Measurements from ENCODE around the gene DLG2.

Gene DLG2

GRCh38 chr11:84140386-84141169, 1486.6 kb downstream of the DLG2 start:
- no peak for DNase-seq

- DNase-seq: no peak
Observed at GRCh38 chr11:84137960-84138359, 1489.2 kb downstream of the DLG2 start.

- DNase-seq: no peak
Observed at GRCh38 chr11:84137505-84137904, 1489.6 kb downstream of the DLG2 start.

- no peak for DNase-seq
Observed at GRCh38 chr11:84136926-84137325, 1490.2 kb downstream of the DLG2 start.

GRCh38 chr11:84130646-84131427, 1496.3 kb downstream of the DLG2 start:
- DNase-seq: no peak

- no peak for DNase-seq
Observed at GRCh38 chr11:84129961-84130576, 1497.1 kb downstream of the DLG2 start.

GRCh38 chr11:84128840-84129239, 1498.3 kb downstream of the DLG2 start:
- DNase-seq: no peak

- DNase-seq: no peak
Observed at GRCh38 chr11:84117394-84117793, 1509.8 kb downstream of the DLG2 start.

GRCh38 chr11:84106541-84106940, 1520.6 kb downstream of the DLG2 start:
- no peak for DNase-seq

GRCh38 chr11:84105148-84105547, 1522.0 kb downstream of the DLG2 start:
- DNase-seq: no peak

GRCh38 chr11:84103096-84103495, 1524.0 kb downstream of the DLG2 start:
- no peak for DNase-seq

- no peak for DNase-seq
Observed at GRCh38 chr11:84097186-84097585, 1530.0 kb downstream of the DLG2 start.

GRCh38 chr11:84091212-84091986, 1535.7 kb downstream of the DLG2 start:
- no peak for DNase-seq

GRCh38 chr11:84089072-84090057, 1537.8 kb downstream of the DLG2 start:
- DNase-seq: peak; percentile 4

- no peak for DNase-seq
Observed at GRCh38 chr11:84071851-84072250, 1555.3 kb downstream of the DLG2 start.

- DNase-seq: no peak
Observed at GRCh38 chr11:84069048-84069447, 1558.1 kb downstream of the DLG2 start.

- no peak for DNase-seq
Observed at GRCh38 chr11:84061726-84062125, 1565.4 kb downstream of the DLG2 start.

GRCh38 chr11:84056653-84057376, 1570.3 kb downstream of the DLG2 start:
- no peak for DNase-seq

GRCh38 chr11:84045146-84045545, 1582.0 kb downstream of the DLG2 start:
- DNase-seq: no peak

- DNase-seq: no peak
Observed at GRCh38 chr11:84044706-84045105, 1582.4 kb downstream of the DLG2 start.

GRCh38 chr11:84036664-84037194, 1590.4 kb downstream of the DLG2 start:
- DNase-seq: no peak

All from RPMI8226 (cell line).